SKM-1 treated with dmso at 0.1 percent for 144 hours (cell line): ENCODE results near the gene SYNPR.
"Not testable (repeated sequence)": the region's sequence is repeated elsewhere in the genome, so short reads cannot be mapped to it uniquely, and the experiment has no call there.

Experiments
- DNase-seq: peaks from one replicate; lab custom pipeline; 2025; ENCODE audit not compliant: unreplicated experiment; lab: John Stamatoyannopoulos, UW

Gene SYNPR

GRCh38 chr3:63278171-63279004 is at the start of gene SYNPR:
SYNPR (plus strand) TSS chr3:63278308.
- no peak for DNase-seq

GRCh38 chr3:63228677-63229076 is 49.4 kb upstream of the SYNPR start:
- DNase-seq, result peak; percentile 3

- no peak for DNase-seq
These were observed 48.0 kb upstream of the SYNPR start for GRCh38 chr3:63230146-63230545.

- DNase-seq, result no peak
These were observed 46.5 kb upstream of the SYNPR start for GRCh38 chr3:63231643-63232042.

- peak; percentile 3 for DNase-seq
These were observed 45.2 kb upstream of the SYNPR start for GRCh38 chr3:63232764-63233396.

GRCh38 chr3:63240381-63240902 is 37.7 kb upstream of the SYNPR start:
- DNase-seq, result no peak

- no peak for DNase-seq
These were observed 36.0 kb upstream of the SYNPR start for GRCh38 chr3:63242124-63242523.

- DNase-seq, result no peak
These were observed 33.6 kb upstream of the SYNPR start for GRCh38 chr3:63244486-63244885.

GRCh38 chr3:63245726-63246241 is 32.3 kb upstream of the SYNPR start:
- DNase-seq, result no peak

- no peak for DNase-seq
These were observed 30.1 kb upstream of the SYNPR start for GRCh38 chr3:63248015-63248414.

- no peak for DNase-seq
These were observed 26.6 kb upstream of the SYNPR start for GRCh38 chr3:63251499-63251898.

- DNase-seq, result not testable (repeated sequence)
These were observed 22.3 kb upstream of the SYNPR start for GRCh38 chr3:63255819-63256218.

- no peak for DNase-seq
These were observed 13.4 kb upstream of the SYNPR start for GRCh38 chr3:63264716-63265115.

GRCh38 chr3:63274359-63274758 is 3.7 kb upstream of the SYNPR start:
- no peak for DNase-seq

- DNase-seq, result no peak
These were observed 1.1 kb downstream of the SYNPR start for GRCh38 chr3:63279005-63279841.

GRCh38 chr3:63287610-63288009 is 9.5 kb downstream of the SYNPR start:
- no peak for DNase-seq

- DNase-seq, result no peak
These were observed 12.6 kb downstream of the SYNPR start for GRCh38 chr3:63290686-63291085.

- no peak for DNase-seq
These were observed 16.2 kb downstream of the SYNPR start for GRCh38 chr3:63294332-63294731.

GRCh38 chr3:63295356-63295755 is 17.2 kb downstream of the SYNPR start:
- no peak for DNase-seq

- no peak for DNase-seq
These were observed 17.7 kb downstream of the SYNPR start for GRCh38 chr3:63295806-63296205.

- no peak for DNase-seq
These were observed 18.1 kb downstream of the SYNPR start for GRCh38 chr3:63296249-63296648.
